HG02852 (cell line): ENCODE data around the gene ANKRD13C.
"Not testable (repeated sequence)": the region's sequence is repeated elsewhere in the genome, so short reads cannot be mapped to it uniquely, and the experiment has no call there.

Experiments used
- ATAC-seq: cut with Tn5 transposase; IDR thresholded peaks from one replicate; pipeline ENCODE4 v1.9.1; 2021; ENCODE audit warnings: mild to moderate bottlenecking, moderate library complexity; ENCODE audit not compliant: unreplicated experiment

The ANKRD13C gene

GRCh38 chr1:70354332-70355110 lies at the start of gene ANKRD13C:
ANKRD13C (minus strand) TSS chr1:70354722; CDS start chr1:70354408, 314 bp downstream.
- peak; percentile 88 for ATAC-seq

- ATAC-seq, result no peak
Observed at GRCh38 chr1:70403759-70404158, 49.2 kb upstream of the ANKRD13C start.

GRCh38 chr1:70401974-70402373 lies 47.5 kb upstream of the ANKRD13C start:
- no peak for ATAC-seq

- no peak for ATAC-seq
Observed at GRCh38 chr1:70400335-70400734, 45.8 kb upstream of the ANKRD13C start.

- no peak for ATAC-seq
Observed at GRCh38 chr1:70397013-70397412, 42.5 kb upstream of the ANKRD13C start.

GRCh38 chr1:70396607-70397006 lies 42.1 kb upstream of the ANKRD13C start:
- ATAC-seq, result no peak

- ATAC-seq, result no peak
Observed at GRCh38 chr1:70392626-70393025, 38.1 kb upstream of the ANKRD13C start.

GRCh38 chr1:70387507-70387906 lies 33.0 kb upstream of the ANKRD13C start:
- no peak for ATAC-seq

GRCh38 chr1:70386121-70386520 lies 31.6 kb upstream of the ANKRD13C start:
- ATAC-seq, result no peak

GRCh38 chr1:70385477-70385876 lies 31.0 kb upstream of the ANKRD13C start:
- ATAC-seq, result no peak

- no peak for ATAC-seq
Observed at GRCh38 chr1:70384542-70384941, 30.0 kb upstream of the ANKRD13C start.

GRCh38 chr1:70383483-70383882 lies 29.0 kb upstream of the ANKRD13C start:
- ATAC-seq, result no peak

GRCh38 chr1:70382682-70383081 lies 28.2 kb upstream of the ANKRD13C start:
- peak; percentile 80 for ATAC-seq

- no peak for ATAC-seq
Observed at GRCh38 chr1:70376196-70376595, 21.7 kb upstream of the ANKRD13C start.

- ATAC-seq, result not testable (repeated sequence)
Observed at GRCh38 chr1:70373580-70373979, 19.1 kb upstream of the ANKRD13C start.

- no peak for ATAC-seq
Observed at GRCh38 chr1:70372426-70372825, 17.9 kb upstream of the ANKRD13C start.

- ATAC-seq, result not testable (repeated sequence)
Observed at GRCh38 chr1:70371586-70371985, 17.1 kb upstream of the ANKRD13C start.

GRCh38 chr1:70367397-70367796 lies 12.9 kb upstream of the ANKRD13C start:
- not testable (repeated sequence) for ATAC-seq

- not testable (repeated sequence) for ATAC-seq
Observed at GRCh38 chr1:70366997-70367396, 12.5 kb upstream of the ANKRD13C start.

- not testable (repeated sequence) for ATAC-seq
Observed at GRCh38 chr1:70366425-70366952, 12.0 kb upstream of the ANKRD13C start.

GRCh38 chr1:70364439-70364838 lies 9.9 kb upstream of the ANKRD13C start:
- ATAC-seq, result no peak

GRCh38 chr1:70361727-70362398 lies 7.3 kb upstream of the ANKRD13C start:
- ATAC-seq, result no peak
